HuH-7.5 (cell line): ENCODE results near the gene ROR1.
"Not testable (repeated sequence)": the region's sequence is repeated elsewhere in the genome, so short reads cannot be mapped to it uniquely, and the experiment has no call there.

Source experiments
- DNase-seq: peaks from one replicate; pipeline ENCODE4 v3.0.0; 2011; ENCODE audit warnings: low spot score

ROR1 gene

DNA sequence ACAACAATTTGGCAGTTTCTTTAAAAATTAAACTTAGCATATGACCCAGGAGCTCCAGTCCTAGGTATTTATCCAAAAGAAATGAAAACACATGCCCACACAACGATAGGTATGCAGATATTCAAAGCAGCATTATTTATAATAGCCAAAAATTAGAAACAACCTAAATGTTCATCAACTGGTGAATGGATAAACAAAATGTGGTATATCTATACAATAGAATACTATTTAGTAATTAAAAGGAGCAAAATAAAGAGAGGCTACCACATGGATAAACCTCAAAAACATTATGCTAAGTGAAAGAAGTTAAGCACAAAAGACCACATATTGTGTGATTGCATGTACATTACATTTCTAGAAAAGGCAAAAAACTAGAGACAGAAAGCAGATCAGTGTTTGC, 51.3 kb downstream of the ROR1 start:
- DNase-seq, result no peak

DNA sequence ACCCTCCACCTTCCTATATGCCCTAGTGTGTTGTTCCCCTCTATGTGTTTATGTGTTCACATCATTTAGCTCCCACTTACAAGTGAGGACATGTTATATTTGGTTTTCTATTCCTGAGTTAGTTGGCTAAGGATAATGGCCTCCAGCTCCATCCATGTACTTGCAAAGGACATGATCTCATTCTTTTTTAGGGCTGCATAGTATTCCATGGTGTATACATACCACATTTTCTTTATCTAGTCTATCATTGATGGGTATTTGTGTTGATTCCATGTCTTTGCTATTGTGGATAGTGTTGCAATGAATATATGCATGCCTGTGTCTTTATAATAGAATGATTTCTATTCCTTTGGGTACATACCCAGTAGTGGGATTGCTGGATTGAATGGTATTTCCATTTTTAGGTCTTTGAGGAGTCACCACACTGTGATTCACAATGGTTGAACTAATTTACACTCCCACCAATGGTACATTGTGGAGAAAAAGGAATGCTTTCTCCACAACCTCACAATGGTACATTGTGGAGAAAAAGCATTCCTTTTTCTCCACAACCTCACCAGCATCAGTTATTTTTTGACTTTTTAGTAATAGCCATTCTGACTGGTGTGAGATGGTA, 52.5 kb downstream of the ROR1 start:
- not testable (repeated sequence) for DNase-seq

DNA sequence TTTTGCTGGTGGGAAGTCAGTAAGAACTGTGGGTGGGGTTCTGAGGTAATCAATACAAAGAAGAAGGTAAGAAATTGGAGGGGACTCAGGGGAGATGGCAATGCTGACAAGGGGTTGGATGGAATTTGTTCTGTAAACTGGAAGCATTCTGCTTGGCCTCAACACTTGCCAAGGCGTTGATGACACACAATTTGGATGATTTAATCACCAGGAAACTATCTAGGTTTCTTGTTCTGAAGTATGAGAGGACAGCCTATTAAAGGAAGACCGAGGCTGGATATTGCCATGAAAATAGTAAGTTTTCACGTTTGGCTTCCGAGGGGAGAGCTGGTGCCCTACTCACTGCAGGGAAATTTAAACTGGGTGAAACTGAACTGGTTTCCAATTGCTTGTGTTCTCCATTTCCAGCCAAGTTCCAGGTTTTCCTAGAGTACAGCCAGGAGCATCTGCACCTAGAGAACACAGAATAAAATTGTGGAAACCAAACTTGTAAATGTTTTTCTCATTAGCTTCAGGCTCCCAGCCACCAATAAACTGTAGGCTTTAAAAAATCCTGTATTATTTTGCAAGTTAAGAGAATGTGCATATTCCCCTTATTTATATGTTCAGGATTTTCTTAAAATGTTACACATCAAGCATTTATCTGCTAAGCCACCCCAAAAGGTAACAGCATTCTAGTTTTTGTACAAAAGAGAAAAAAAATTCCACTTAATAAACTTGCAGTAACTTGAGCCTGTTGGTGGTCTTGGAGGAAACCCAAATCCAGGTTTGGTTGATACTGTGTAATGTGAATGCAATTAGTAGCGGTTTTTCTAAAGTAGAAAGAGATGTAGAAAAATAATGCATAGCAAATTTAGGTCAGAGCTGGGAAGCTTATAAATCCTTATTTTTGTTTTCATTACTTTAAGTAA, 53.8 kb downstream of the ROR1 start:
- DNase-seq, result no peak

DNA sequence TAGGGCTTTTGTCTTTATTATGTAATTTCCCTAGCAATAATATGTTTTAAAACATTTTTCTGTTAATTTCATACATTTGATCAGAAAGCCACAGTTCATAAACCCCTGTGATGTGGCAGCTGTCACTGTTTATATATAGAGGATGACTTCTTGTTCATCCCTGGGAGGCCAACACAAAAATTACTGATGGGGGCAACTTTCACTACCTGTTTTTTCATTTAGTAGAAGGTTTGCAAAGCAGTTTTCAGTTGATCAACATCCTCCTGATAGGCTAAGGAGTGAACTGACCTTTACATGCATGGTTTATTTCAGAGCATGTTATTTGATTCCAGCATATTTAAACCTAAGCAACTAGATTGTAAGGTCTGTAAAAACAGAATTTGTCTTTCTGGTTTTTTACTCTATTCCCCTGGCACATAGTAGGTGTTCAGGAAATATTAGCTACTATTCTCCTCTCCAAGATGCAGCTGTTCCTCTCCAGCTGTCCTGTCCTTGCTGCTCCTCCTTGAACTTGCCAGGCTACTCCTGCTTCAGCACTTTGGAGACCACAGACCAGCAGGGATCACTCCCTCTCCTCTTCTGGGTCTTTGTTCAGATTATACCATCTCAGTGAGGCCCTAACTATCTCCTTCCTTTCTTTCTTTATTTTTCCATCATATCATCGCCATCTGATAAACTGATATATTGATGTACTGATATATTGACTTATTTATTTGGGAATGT, 54.7 kb downstream of the ROR1 start:
- no peak for DNase-seq

DNA sequence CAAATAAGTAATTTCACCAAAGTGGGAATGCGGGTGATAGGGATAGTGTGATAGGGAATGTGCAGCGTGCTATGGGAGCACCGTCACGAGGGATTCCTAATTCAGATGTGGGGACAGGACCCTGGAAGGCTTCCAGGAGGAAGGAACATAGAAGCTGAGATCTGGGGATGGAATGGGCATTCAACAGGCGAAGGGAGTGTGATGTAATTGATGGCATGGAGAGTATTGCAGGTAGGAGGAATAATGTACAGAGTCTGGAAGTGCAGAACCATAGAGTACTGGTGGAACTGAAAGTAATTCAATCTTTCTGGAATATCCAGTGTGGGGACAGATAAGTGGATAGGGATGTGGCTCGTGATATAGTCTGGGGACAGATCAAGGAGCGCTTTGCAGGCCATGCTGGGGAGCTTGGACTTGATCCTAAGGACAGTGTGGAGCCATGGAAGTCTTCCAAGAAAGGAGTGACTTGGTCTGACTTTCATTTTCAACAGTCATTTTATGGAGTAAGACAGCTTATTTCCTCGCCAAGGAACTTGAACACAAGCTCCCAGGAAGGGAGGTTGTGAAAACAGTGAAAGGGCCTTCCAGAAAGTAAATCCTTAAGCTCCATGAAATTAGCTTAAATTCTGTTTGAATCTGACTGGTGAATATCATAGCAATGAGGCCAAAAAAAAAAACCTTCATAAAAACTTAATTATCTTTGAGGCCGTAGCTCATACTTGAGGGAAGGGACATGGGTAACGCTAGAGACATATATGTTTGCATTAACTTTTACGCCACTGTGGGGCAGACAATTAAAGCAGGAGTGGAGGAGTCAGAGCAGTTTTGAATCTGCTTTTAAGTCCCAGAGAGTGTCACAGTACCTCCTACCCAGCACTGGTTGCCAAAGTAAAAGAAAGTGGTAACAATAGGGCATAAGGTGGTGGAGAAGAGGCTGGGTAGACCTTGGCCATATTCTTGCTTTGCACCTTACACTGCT, 55.8 kb downstream of the ROR1 start:
- DNase-seq, result no peak

DNA sequence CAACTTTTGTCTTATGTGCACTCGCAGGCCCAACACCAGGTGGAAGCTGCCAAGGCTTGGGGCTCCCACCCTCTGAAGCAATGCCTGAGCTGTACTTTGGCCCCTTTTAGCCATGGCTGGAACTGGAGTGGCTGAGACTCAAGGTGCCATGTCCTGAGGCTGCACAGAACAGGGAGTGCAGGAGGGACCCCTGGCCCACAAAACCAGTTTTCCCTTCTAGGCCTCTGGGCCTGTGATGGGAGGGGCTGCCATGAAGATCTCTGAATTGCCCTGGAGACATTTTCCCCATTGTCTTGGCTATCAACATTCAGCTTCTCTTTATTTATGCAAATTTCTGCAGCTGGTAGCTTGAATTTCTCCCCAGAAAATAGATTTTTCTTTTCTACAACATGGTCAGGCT, 57.6 kb downstream of the ROR1 start:
- DNase-seq, result no peak

DNA sequence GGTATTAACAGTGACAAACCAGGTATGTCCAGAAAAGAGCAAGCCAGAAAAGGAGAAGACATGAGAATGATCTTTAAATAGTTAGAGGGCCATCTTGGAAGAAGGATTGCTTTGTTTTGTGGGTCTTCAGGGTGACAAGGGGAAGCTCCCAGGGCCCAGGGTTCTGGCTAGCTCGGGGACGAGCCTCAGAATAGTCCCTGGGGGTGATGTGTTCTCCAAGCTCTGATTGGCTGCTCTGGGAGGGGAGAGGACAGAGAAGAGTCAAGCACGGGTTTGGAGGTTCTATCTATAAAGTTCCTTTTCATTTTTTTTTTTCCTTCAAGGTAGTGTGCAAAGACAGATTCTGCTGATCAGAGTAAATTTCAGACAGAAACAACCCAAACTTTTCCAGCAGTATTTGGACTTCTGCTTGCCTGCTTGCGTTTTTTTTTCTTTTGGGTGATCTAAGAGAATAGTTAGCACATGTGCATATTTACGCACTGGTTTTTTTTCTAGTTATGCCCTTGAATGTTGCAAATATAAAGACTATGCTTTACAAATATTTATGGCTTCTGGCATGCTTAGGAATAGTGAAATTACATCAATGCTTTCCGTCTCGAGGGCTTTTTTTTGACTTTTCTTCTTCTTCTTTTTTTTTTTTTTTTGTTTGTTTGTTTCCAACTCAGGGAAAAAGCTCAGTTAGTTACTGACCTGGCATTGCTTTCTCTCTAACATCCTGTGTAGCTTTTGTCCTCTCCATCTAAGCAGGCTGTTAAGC, 59.7 kb downstream of the ROR1 start:
- no peak for DNase-seq

DNA sequence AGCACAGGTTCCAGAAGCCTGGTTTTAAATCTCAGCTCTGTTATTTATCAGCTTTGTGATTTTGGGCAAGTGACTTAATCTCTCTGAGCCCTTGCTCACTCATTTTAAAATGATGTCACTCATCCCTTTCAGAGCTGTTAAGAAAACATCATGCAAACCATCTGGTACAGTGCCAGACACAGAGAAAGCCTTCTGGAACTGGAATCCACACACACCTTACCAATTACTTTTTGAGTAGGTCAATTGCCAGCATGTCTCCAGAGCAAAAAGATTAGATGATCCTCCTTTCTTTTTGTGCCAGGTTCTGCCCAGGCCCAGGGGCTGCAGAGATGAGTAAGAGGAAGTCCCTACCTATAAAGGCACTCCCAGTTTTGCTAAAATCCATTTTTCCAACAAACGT, 61.3 kb downstream of the ROR1 start:
- no peak for DNase-seq

DNA sequence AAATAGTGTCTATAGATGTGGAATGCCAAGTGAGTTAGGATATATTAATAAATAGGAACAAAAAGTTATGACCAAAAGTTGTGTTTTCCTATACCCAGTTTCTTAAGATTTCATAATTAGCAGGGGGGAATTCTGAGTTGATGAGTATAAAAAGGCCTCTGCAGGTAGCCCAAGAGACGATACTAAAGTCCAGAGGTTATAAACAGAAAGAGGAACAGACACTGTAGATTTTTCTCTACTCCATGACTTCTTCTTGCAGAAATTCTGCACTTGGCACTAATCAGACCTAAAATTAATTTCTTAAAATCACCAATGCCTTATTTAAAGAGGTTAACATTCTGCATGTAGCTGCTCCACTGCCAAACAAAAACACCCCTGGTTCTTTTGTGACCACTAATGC, 62.6 kb downstream of the ROR1 start:
- DNase-seq, result no peak

DNA sequence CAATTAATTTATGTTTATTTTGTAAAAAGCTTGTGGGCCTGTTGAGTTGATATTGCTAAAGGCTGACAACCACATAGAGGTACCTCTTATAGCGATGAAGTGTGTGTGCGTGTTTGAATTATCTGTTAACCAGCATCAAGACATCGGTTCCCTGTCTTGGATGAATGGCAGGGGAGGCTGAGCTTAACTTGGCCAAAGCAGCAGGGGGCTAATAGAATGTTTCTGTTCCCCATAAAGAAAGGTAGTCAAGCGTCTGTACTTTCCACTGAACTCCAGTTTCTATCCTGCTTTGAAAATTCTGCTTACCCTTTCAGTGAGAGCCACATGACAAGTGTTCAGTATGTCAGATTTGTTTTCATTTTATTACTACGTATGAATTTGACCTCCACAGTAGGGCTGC, 63.0 kb downstream of the ROR1 start:
- DNase-seq, result no peak

DNA sequence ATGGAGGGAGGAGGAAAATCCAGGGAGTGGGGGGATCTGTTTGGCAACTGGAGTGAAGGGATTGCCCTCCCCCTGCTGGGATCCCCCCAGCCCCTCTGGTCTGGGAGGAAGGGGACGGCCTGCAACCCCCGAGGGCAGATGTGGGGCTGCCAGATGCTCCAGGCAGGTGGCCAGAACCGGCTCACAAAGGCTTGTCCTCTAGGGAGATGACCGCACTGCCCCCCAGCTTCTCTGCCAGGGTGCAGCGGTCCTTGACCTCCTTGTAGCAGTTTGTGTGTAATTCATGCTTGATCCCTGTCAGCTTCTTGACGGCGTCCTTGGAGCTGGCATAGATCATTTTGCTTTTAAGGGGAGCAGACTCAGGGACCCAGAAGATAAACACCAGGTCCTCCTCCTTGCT, 69.2 kb downstream of the ROR1 start:
- DNase-seq, result no peak

DNA sequence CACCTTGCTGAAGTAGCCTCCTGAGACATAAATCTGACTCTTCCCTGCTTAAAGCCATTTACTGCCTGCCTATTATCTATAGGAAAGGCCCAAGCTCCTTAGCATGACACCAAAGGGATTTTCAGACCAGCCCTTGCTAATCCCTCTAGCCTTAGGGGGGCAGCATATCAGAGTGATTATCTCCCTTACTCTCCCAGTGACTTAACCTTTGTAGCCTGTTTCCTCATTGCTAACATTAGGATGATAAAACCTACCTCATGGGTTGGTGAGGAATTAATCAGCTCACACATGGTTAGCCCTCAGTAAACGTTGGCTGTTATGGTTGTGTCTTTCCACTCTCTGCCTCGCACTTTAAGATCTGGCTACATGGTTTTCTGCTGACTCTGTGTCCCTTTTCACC, 70.1 kb downstream of the ROR1 start:
- no peak for DNase-seq

DNA sequence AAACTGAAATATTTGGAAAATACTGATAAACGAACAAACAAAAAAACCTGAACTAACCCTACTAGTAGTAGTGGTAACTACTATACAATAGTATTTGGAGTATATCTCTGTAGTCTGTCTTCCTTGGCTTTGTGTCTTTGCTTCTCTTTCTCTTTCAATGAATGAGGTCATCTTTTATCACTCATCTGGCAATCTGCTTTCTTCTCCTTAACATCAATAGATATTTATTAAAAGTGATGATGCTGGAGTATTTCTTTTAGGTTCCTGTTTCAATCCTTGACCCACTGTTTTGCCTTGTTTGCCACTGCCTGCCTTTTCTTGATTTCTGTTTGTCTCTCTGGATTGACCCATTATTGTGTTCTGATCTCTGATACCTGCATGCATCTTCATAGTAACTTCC, 71.5 kb downstream of the ROR1 start:
- DNase-seq, result no peak

DNA sequence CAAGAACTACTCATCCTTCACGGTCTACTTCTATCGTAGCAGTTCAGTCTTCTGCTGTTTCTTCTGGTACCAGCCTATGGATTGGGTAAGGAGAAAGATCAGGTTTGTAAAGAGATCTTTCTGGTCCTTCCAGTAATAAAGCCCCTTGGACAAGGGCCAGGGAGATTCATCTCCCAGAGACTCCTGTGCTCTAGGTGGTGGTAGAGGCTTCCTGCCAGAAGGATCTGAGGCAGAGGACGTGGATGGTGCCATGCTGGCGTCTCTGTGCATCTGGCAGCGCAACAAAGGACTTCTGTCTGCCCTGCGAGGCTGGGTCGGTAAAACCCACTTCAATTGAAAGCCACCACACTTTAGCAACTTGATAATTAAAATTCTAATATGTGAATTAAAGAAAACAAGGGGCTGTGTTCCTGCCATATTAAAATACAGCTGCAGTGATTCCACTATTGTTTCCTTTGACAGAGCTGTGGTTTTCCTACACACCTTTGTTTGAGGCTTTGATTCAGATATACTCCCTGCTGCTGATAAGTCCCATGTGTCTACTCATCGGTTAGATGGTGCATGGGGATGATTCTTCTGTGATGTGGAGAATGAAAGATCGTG, 73.6 kb downstream of the ROR1 start:
- DNase-seq, result no peak

DNA sequence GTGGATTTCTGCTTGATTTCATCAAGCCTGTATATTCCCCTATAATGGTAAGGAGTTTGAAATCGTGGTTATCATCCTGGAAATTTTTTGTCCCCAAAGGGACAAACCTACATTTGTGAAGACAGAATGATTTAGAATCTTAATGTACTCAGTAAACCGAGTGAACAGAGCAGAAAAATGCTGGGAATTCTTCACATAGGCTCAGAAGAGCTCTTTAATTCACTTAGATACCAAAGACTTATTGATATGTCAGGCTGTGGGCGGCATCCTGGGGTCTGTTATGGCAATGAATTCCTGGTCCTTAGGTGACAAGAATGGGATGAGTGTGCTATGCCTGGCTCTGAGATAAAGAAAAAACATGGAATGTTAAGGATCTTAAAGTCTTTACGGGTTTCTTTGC, 74.9 kb downstream of the ROR1 start:
- DNase-seq, result no peak

DNA sequence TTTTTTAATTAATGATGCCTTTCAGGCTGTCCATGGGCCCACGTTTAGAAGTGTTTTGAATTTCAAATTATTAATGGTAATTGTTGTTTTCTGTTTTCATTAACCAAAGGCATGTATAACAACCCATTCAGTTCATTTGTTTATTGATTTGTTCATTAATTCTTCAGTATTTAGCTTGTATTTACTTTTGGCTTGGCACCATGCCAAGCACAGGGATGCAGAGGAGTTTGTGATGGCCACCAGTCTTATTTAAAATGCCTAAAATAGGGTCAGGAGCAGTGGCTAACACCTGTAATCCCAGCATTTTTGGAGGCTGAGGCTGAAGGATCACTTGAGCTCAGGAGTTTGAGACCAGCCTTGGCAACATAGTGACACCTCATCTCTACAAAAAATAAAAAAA, 75.3 kb downstream of the ROR1 start:
- DNase-seq, result no peak

DNA sequence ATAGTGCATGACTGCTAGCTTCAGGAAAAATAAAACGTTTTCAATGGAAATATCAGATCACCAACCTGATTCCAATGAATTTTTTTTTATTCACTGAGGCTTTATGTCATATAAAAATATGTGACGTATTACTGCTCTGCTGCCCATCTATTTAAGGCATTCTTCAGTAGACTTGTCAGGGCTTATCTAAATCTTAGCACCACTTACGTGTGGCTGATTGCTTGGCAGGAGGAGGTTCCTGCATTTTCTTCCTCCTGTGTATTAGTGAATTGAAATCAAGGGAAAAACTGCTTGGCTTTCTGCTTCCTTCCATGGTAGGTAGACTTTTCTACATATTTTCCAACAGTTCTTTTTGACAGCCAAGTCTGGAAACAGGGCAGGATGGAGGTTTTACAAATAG, 80.3 kb downstream of the ROR1 start:
- no peak for DNase-seq

DNA sequence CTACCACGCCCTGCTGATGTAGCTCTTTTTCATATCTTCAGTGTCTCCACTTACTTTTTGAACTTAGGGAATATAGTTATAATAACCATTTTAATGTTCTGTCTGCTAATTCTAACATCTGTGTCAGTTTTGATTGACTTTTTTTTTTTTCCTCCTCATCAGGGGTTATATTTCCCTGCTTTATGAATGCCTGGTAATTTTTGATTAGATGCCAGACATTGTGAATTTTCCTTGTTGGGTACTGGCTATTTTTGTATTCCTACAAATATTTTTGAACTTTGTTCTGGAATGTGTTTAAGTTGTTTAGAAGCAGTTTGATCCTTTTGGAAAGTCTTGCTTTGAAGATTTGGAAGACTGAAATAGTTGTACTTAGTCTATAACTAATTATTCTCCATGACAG, 82.1 kb downstream of the ROR1 start:
- DNase-seq, result no peak

DNA sequence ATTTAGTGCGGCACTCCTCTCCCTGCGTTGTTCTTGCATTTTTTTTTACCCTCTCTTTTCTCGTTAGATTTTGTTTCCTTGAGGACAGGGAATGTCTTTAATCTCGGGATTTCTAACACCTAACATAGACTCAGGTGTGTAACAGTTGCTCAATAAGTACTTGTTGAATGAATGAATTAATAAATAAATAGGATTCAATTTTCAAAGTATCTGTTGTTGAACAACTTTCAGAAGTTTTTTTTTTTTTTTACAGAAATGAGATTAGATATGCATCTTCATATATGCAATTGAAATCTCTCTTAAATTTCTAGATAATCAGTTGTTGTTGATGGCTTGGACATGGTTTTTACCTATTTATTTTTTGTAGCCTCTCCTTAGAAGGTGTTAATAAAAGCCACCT, 83.1 kb downstream of the ROR1 start:
- DNase-seq, result no peak

DNA sequence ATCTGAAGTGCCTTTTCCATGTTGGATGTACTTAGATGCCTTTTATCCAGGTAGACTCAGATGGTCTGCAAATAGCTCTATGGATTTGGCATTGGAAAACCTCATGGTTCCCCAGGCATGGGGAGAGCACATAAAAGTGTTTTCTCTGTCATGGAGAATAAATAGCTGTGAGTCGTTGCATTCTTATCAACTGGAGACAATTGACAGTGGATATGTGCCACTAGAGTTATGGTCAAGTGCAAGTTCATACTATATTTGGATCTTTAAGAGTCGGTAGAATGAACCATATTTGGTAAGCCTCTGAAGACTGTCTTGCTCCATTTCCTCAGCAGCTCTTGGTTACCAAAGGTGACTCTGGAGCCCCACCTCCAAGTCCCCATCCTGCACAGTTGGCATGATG, 83.7 kb downstream of the ROR1 start:
- DNase-seq, result no peak

DNA sequence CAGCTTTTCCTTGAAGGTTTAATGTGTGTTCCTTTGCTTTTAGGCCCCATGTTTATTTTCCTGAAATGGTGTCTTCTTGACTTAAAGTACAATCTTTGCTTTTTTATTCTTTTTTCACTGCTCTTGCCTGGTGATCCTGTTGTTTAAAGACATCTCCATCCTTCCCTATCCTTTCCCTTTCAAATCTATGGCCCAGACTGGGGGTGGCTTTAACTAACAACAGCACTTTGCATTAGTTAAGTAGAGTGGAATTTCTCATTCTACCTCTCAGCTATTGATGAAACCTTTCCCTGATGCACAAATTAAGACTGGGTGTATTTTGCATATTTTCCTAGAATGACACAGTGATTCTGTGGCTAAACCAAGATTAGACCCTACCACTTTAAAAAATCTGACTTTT, 84.3 kb downstream of the ROR1 start:
- DNase-seq, result no peak
